Activated CD4-positive, alpha-beta T cell treated with anti-CD3 and anti-CD28 coated beads, Interleukin-2, amount 50 U/mL, for 4 hours (primary cell): ENCODE measurements around the gene MED10.
"Not testable (repeated sequence)": the region's sequence is repeated elsewhere in the genome, so short reads cannot be mapped to it uniquely, and the experiment has no call there.

Source experiments
- DNase-seq, 2 experiments: peaks; one replicate each; pipeline ENCODE4 v3.0.0-alpha.2; 2020

Gene MED10

DNA sequence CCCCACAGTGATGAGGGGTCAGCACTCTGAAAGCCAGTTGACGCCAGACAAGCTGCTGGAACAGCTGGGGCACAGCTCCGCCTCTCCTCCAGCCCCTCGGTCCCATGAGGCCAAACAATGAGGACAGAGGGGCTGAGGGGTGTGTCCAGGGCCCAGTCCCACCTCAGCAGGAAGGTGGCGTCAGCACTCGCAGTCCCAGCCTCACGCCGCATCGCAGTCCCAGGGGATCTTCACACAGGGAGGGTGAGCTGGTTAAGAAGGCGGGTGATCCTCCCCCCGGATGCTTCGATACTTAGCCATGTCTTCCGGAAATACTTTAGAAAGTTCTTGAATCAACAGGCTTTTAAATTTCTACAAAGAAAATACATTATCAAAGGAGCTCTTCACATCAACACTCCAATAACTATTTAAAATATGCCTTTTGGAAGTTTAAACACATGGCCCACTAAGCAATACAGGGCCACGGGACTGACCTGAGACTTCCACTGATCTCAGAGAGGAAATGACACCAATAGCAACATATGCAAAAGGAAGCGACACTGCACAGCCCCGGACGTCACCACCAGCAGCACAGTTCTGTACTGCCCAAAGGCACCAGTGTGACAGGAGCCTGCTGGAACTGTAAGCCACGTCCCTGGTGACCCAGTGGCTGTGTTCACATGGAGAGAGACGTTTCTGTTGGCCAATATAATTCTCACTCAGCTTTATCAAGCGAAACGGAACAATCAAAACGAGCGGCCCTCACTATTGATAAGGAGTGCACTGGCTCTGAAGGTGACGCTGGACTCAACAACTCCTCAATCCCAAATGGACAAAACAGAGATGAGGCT is 5.9 kb downstream of the MED10 start:
- no peak for DNase-seq

DNA sequence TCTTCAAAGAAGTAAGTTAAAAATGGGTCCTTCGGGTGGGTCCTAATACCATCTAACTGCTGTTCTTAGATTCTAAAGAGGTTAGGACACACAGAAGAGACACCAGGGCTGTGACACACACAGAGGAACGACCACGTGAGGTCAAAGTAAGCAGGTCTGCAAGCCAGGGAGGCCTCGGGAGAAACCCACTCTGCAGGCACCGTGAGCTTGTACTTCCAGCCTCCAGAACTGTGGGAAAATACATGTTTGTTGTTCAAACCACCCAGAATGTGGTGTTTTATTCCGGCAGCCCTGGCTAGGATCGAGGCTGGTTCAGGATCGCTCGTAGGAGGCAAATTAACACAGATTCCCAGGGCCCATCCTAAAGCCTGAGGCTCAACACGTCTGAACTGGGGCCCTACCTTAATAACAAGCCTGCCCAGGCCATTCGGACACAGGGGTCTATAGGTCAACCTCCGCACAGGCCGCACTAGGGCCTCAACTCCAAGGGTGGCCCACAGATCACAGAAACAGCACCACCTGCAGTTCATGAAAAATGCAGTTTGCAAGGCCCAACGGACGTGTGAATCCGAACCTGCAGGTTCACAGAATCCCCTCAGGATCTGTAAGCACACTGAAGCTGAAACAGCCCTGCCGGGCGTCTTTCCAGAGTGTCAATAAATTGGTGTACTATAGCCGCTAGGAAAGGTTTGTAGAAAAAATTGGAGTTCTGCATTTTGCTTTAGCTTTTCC is 7.1 kb downstream of the MED10 start:
- DNase-seq: no peak

DNA sequence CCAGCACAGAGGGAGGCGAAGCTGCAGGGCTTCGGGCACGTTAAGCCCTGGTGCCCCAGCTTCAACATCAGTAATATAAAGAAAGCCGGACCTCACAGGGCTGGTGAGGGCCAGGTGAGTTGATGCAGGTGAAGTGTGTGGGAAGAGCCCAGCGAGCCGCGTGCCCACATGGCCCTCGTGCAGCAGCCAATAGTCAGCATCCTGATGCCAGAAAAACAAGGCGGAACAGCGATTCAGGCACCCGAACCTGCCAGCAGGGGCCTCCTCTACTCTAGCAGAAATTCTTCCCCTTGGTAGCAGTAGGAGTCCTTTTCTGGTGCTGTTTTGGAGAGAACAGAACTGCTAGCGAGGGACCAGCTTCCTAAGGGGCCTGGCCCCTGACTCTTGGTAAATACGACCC is 7.8 kb downstream of the MED10 start:
- no peak for DNase-seq

DNA sequence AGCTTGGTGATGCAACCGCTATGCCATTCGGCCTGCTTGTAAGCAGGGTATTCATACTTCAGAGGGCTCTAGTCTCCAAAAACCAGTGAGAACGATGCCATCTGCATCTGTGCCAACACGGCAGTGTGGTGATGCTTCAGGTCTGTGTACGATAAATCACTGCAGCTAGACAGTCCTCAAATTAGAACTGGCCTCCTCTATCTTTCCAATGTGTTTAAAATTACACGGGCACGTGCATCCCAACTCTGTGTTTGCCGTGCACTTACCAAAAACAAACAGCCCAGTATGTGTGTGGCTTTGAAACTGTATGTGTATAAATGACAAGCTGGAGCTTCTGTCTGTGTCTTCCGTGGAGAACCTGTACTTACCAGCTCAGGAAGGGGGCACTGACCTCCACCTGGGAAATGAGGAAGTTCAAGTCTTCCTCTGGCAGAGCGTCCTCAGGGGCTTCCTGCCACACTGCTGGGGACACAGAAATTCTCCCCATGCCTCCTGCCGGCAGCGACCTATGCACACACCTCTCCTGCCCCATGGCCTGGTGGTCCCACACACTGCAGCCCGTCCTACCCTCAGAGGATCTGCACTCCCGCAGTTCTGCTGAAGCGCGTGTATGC is 12.3 kb downstream of the MED10 start:
- DNase-seq: no peak

DNA sequence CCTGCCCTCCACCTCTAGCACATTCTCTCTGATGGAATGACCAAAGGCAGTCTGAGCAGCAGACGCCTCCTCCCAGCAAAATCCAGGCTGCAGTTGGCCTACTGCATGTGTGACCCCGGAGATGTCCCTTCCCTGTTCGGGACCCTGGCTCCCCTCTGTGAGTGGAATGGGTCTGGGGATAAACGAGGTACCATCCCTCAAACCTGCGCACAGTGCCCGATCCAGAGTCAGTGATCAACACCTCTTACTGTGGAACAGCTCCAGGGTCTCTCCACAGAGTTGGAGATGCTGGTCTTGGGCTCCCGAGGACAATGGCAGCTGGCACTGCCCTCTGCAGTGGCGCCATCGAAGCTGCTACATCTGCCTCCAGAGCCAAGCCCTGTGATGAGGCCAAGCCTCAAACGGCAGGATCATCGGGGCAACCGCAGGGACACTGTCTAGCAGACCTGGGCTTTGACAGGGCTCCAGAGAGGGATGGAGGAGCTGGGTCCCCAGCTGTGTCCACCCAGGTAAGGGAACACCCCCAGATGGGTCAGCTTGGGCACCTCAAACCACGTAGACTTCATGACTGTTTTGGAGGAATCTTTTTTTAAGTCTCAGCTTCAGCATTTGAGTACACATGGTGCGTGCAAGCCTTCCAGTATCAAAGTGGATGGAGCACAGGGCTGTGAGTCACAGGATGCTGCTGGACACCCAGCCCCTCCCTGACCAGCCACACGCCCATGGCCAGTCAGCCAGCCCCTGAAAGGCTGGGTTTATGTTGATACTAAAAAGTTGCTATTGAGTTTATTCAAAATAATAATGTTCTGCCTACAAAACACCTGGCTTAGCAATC is 13.0 kb downstream of the MED10 start:
- no peak for DNase-seq

DNA sequence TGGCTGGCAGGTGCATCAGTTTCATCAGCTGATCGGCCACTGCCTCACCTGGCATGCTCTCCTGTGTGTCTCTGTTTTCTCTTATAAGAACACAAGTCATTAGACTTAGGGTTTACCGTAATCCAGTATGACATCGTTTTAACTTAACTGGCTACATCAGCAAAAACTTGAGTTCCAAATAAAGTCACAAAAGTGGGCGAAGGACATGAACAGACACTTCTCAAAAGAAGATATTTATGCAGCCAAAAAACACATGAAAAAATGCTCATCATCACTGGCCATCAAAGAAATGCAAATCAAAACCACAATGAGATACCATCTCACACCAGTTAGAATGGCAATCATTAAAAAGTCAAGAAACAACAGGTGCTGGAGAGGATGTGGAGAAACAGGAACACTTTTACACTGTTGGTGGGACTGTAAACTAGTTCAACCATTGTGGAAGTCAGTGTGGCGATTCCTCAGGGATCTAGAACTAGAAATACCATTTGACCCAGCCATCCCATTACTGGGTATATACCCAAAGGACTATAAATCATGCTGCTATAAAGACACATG is 14.8 kb downstream of the MED10 start:
- DNase-seq: not testable (repeated sequence)

DNA sequence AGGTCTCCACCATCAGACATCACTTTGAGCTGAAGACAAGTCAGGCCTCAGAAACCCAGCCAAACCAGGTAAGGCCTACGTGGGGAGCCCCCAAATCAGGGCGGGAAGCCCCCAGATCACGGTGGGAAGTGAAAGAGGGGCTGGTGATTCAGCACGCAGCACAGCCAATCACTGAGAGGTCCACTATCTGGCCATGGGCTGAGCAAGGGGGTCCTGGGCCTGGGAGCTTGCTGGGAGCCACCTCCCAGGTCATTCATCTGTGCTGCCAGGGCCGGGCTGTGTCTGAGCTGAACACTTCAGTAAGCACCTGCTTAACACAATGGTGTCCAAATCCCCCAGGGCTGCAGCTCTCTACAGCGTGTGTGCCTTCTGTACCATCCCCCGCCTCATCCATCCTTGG is 15.5 kb downstream of the MED10 start:
- no peak for DNase-seq

DNA sequence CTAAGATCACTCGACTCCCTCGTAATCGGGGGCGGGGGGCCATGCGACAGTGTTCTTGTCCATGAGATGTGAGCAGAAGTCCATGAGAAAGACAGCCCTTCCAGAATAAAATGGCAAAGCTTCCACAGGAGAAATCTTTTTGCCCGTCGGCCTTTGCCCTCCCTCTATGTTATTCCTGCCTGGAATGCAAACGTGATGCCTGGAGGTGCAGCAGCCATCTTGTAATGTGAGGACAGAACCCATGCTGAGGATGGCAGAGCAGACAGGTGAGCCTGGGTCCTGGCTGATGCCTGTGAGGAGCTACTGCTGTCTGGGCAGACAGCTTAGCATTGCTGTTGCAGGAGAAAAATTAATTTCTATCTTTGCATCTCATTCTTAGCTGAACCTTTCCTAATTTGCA is 17.2 kb downstream of the MED10 start:
- DNase-seq: no peak

DNA sequence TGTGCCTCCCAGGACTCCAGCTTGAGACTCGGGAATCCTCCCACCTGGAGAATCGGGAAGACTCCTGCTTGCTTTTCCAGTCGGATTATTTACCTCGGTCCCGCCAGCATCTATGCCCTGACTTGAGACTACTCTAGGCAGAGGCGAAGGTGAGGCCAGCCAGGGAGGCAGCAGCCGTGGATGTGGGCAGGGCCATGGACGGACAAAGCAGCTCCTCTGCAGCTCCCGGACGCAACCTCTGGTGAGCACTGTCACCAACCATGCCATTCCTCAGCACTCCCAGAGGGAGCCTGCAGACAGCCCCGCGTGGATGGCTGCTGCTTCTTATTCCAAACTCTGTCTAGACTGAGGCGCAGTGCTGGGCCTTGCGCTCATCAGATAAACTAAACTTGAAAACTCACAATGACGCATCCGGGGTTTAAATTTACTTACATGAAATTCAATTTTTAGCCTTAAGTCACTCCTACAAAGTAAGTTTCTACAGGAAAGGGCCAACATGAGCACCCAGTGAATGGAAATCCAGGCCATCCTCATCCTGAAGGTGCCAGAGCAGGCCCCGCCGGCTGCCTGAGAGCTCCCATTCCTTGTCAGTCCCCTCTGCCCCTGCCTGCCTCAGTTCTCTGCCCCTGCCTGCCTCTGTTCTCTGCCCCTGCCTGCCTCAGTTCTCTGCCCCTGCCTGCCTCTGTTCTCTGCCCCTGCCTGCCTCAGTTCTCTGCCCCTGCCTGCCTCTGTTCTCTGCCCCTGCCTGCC is 17.8 kb downstream of the MED10 start:
- DNase-seq: no peak

DNA sequence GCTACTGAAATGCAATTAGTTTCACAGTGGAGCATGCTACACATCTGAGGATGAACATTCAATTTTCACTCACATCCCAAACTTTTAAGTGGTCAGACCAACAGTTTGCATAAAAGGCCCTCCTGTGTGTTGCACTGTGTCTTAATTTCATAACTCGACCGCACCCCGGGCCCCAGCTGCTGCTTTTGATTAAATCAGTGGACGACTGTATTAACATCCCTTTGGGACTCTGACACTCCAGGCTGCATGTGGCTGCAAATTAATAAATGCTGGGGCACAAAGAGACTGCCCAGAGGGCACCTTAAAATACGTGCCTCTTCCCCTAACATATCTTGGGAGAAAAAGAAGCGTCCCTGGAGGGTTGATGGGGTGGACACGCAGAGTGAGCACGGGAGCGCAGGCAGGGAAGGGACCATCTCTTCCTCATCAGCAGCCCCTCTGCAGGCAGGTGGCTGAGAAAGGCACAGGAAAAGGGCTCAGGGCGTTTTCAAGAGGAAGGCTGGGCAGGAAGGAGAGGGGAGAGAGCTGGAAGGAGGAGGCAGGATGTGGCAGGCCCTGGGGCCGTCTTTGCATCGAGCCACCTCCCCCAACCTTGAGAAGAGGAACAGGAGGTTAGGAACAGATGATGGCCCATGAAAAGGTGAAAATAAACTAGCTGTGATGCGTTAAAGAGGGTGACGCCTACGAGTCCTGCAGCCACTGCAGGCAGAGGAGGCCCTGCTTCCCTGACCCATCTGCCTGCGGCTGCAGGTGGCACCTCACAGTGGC is 18.6 kb downstream of the MED10 start:
- DNase-seq: no peak

DNA sequence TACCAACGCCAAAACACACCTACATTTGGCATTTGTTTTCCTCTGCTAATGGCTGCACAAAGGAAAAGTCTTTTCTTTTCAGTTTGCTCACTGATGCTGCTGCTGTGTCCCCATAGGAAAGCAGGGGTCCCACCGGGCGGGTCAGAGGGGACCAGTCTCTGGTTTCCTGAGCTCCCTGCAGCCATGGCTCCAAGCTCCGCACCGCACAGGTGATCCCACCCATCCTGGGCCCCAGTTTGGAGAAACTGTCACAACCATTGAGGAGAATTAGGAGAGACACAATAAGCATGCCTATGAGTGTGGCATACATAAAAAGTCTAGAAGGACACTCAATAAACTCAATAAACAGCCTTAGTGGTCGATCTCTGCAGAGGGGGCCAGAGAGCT is 19.9 kb downstream of the MED10 start:
- no peak for DNase-seq

DNA sequence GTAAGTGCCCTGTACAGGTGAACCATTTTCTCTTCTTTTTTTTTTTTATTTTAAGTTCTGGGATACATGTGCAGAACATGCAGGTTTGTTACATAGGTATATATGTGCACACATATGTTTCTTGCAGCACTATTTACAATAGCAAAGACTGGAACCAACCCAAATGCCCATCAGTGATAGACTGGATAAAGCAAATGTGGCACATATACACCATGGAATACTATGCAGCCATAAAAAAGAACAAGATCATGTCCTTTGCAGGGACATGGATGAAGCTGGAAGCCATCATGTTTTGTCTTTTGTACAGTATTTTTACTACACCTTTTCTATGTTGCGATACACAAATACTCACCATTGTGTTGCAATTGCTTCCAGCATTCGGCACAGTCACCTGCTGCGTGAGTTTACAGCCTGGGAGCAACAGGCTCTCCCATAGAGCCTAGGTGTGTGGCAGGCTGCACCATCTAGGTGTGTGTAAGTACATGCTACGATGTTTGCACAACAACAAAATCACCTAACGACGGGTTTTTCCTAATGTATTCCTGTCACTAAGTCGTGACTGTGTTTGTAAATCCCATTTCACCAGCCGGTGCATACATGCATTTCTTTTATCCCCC is 20.4 kb downstream of the MED10 start:
- DNase-seq: not testable (repeated sequence)

DNA sequence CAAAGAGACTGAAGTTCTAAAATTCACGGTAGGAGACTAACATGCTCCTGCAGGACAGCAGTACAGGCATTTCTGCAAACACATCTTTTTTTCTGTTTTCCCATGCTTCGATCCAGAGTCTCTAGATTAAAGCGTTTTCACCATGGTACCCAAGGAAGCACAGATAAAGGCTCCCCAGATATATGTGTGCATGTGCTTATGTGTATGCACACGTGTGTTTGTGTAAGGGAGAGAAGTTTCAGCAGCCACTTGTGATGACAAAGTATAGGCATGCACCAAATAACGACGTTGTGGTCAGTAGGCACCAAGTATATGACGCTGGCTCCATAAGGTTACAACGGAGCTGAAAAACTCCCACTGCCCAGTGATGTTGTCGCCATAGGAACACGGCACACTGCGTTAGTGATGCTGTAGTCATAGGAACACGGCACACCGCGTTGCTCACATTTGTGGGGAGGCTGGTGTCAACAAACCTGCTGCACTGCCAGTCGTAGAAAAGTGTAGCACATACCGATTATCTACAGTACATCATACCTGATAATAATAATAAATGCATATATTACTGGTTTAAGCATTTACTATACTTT is 21.7 kb downstream of the MED10 start:
- no peak for DNase-seq

DNA sequence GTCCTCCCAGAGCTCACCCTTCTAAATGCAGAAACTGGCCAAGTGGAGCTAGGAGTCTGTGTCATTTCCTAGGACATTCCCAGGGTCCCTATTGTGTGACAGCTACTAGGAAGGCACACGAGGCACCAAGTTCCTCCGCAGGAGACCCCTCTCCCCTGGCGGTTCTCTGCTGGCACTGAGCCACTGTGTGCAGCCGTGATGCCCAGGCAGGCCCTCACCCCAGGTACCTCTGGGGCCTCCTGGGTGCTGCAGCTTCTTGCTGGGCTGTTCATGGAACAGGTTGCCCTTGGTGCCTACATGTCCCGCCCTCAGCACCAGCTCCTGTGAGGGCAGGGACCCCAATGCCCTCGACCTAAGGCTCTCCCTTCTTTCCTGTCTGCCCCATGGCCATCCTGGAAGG is 23.1 kb downstream of the MED10 start:
- DNase-seq: no peak

DNA sequence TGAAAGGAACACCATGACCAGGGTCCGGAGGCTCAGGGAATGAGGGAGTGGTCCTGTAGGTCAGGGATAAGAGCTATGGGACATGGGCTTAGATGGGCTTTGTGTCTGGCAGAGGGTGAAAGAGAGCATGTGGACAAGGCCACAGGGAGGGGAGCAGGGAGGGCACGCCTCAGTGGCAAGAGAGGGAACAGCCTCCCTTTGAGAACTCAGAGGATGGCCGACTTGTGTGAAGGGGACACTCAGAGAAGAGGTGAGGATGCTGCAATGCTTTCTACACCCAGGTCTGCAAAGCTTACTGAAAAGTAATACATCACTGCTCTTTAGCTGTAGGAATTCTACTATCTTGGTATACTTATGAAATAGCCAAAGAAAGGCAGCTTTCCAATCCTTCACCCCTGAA is 23.5 kb downstream of the MED10 start:
- DNase-seq: no peak

DNA sequence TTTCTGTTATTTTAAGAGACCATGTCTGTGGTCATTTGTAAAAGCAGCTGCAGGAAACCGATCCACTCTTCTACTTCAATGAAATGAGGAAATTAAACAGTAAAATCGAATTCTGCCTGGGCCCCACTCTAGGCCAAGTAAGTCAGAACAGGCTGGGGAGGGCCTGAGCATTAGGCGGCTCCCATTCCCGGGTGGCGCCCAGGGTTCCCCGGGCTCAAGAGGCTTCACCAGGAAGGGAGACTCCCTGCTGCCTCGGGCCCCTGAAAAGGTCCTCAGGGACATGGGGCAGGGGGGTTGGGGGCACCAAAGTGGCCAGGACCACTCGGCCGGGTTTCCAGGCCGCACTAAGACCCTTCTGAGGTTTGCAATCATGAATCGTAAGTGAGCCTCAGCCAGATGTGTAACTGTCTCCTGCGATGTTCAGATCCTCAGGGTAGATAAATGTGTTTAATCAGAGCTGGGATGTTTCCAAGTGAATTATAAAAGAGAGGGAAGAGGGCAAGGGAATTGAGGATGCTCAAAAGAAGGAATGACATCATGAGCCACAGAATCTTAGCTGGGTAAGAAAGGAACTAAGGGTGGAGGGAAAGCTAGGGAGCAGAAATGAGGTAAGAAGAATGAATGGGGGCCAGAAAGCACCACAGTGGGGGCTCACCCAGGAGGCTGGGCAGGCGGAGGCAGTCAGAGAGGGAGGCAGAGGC is 24.6 kb downstream of the MED10 start:
- no peak for DNase-seq

DNA sequence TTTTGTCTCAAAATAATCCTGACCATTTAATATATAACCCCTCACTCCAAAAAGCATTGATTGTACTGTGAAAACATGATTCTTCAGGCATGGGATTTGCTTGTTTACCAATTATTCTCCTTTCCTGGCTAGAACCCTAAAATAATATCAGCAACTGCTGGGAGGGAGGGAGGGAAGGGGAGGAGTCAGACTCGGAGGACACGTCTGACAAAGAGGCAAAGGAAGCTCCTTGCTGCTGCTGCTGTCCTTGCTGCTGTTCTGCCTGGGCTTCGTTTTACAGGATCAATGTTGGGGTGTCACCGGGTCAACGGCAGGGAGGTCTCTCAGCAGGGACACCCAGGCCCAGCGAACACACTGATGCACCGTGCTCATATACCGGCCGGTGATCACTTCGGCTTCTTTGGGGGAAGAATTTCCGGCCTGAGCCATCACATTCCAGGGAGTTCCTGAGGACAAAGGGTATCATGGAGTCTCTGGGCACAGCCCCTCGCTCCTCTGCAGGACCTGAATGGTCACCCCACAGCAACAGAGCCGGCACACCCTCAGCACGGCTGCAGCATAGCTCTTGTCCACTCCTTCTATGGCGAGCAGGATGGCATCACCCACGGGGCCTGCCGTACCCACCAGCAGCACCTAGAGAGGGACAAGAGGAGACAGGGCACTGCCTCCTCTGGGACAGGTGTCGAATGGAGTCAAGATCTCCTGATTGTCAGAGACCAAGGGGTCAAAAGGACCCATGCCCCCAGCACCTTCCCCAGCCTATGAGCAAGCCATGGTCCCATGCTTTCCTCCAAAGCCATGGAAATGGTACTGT is 27.9 kb downstream of the MED10 start:
- DNase-seq: no peak

DNA sequence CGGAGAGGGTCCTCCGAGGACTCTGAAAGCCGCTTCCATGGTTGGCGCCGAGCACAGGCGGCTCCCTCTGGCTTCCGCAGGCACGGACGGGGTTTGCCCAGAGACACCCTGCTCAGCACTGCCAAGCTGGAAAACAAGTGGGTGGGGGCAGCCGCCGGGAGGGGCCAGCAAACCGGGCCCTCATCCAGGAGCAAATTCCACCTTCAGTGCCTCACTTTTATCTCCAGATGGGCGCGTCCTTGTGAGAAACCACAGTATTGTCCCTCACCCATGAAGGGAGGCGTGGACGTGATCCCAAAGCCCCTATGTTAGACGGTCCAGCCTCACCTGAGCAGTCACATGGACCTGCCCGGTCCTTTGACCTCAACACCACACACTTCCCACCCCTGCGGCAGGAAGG is 29.0 kb downstream of the MED10 start:
- DNase-seq: no peak

DNA sequence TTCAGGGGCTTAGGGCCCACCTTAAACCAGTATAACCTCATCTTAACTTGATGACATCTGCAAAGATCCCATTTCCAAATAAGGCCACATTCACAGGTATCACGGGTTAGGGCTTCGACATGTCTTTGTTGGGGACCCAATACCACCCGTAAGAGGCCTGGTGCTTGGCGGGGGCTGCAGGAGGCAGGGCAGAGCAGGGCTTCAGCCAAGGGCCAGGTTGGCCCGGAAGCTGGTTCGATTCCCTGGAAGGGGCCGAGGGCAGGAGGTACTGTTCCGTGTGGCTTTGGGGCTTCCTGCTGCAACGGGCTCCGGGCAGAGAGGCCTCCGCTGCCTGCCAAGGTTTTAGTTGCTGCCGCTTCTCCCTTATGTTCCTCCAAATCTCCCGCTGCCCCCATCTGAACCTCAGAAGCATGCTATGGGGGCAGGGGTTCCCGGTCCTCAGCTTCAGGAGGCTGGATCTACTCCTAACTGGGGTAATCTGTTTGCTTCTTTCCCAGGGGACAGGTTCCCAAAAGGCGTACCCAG is 29.8 kb downstream of the MED10 start:
- no peak for DNase-seq
